ENCODE measurements around the gene SH2D6. TPM values are rescaled to one million over a fixed set of nuclear protein-coding genes. Genes with fewer than 3 reads are reported as not detected.

Gene SH2D6
- polyA plus RNA-seq, 2 of the 4 experiments (the other 2 are of a cell fraction): 1.4 to 1.8 TPM

DNA sequence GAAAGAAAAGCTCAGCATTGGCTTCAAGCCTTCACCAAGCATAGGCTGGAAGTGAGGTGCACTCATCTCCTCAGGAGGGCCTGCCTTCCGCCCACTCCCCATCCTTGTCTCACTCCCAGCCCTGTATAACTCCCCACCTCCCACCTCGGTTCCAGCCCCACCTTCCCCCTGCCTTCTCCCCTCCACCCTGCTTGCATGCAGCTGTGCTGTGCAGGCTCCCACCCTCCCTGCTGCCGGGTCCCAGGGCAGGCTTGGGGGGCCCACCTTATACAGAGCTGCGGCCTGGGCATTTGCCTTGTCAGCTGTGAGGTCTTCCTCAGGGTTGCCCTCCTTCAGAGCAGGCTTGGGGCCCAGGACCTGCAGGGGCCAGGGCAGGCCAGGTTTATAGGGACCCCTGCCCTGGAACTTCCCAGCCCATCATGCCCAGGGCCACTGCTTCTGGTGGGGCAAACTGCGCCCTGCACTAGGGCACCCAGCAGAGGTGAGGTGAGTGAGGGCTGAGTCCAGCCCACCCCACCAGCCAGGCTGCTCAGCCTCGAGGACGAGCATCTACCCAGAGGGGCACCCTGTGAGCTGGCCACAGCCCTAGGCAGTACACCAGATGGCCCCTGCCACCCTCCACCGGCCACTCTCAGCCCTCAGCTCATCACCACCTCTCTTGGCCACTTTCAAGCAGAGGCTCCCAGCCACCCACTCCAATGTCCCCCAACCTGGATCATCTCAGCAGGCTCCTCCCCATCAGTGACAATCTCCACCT, 19.9 kb upstream of the SH2D6 start:
- DNase-seq (ENCODE audit: low read depth in 1 of 2, low spot score in 1 of 2): no peak
- no peaks in the 10 kb centered on the region for H3K4me1 ChIP-seq
- no peak overlapping the region for H3K4me2 ChIP-seq
- 89% methylated on average over 5 of the region's 8 CpGs for WGBS (ENCODE audit: missing lambda C conversion rate)
- POLR2A ChIA-PET: interaction anchor here (0.5 to 1.5 kb wide), 2 partner anchors 44 to 140 kb away, joined by 3 read pairs; partner anchors contain the start of genes ELMOD3, MAT2A and RETSAT
- FAIRE-seq: no peak
- H3K27ac ChIP-seq: no peak overlapping the region
- TF ChIP-seq ZSCAN20 (CRISPR knock-in tag; IDR thresholded peaks at IDR 0.05): no peak
- no peak; a peak in 1 of 6 replicates for ATAC-seq
- H3K4me3 ChIP-seq: no peak overlapping the region
- H3K9me3 ChIP-seq: peaks cover 5% of the 10 kb centered on the region; the same call in 2 of the 3 replicates
- CTCF ChIA-PET: interaction anchor here (0.6 to 41.9 kb wide), 8 partner anchors 9 to 337 kb away, joined by 3 to 1185 read pairs (median 4); partner anchors contain the start of genes GGCX and MAT2A

DNA sequence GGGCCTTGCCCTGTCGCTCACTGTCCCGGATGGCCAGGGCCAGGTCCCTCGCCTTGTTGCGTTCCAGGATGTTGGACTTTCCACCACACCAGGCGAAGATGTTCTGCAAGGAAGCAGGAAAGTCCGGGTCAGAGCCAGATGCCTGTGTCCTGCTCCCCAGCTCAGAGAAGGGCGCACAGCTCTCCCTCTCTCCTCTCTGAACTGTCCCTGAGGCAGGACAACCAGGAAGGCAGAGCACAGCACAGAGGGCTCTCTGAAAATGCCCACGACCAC, 19.4 kb upstream of the SH2D6 start:
- no peak for ATAC-seq
- TF ChIP-seq PHF8 (IDR thresholded peaks at IDR 0.05; ENCODE audit: borderline replicate concordance, low read depth) (no peak), KDM1A (IDR thresholded peaks at IDR 0.05; ENCODE audit: low read depth) (no peak), HOXB13 (CRISPR knock-in tag; IDR thresholded peaks at IDR 0.05; ENCODE audit: low read depth) (no peak), NFE2L2 (conservative IDR thresholded peaks at IDR 0.05; ENCODE audit: low read length) (no peak), ZSCAN20 (CRISPR knock-in tag; IDR thresholded peaks at IDR 0.05) (no peak), TFCP2L1 (CRISPR knock-in tag; IDR thresholded peaks at IDR 0.05) (no peak)

DNA sequence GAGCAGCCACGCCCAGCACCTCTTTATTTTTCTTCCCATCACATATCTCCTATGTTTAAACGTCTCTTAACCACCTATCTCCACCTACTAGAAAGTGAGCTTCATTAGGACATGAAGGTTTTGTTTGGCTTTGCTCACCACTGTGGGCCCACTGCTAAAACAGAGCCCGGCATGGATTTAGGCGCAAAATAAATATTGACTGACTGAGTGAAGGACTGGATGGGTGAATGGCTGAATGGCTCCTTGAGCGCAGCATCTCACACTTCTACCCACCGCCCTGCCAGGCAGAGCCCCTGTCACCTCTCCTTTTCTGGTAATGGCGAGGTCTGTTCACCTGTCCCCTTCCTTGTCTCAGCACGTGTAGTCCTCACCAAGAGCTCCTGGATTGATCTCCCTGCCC, 18.5 kb upstream of the SH2D6 start:
- no peak overlapping the region for H3K4me3 ChIP-seq
- POLR2A ChIA-PET: interaction anchor here (0.6 kb wide), 1 partner anchor 19 kb away, joined by 3 read pairs; the partner anchor contains the start of gene SH2D6
- H3K4me1 ChIP-seq: no peaks in the 10 kb centered on the region
- DNase-seq (ENCODE audit: low read depth in 1 of 2, low spot score in 1 of 2): no peak
- CTCF ChIA-PET: interaction anchor here (0.7 to 41.9 kb wide), 9 partner anchors 8 to 237 kb away, joined by 3 to 1185 read pairs (median 5); partner anchors contain the start of genes ELMOD3, GGCX, MAT2A and RETSAT
- FAIRE-seq: no peak
- no peak overlapping the region for H3K4me2 ChIP-seq
- ATAC-seq: no peak
- H3K9me3 ChIP-seq: peaks cover 12% of the 10 kb centered on the region; the same call in 2 of the 3 replicates
- H3K27ac ChIP-seq: no peak overlapping the region
- TF ChIP-seq PHF8 (IDR thresholded peaks at IDR 0.05; ENCODE audit: borderline replicate concordance, low read depth) (no peak), EHF (CRISPR knock-in tag; IDR thresholded peaks at IDR 0.05) (no peak), RNF2 (IDR thresholded peaks at IDR 0.05; ENCODE audit: borderline replicate concordance, low read depth) (no peak), RAD21 (conservative IDR thresholded peaks at IDR 0.05 in 1 of 2, IDR thresholded peaks at IDR 0.05 in 1 of 2) (no peak), POLR2A (IDR thresholded peaks at IDR 0.05; ENCODE audit: low read length) (no peak), ZSCAN20 (CRISPR knock-in tag; IDR thresholded peaks at IDR 0.05) (no peak), SMC3 (IDR thresholded peaks at IDR 0.05) (no peak), ZFP36 (IDR thresholded peaks at IDR 0.05; ENCODE audit: borderline replicate concordance, partially characterized antibody) (no peak), HOXB13 (CRISPR knock-in tag; IDR thresholded peaks at IDR 0.05; ENCODE audit: low read depth) (no peak)
- TF ChIP-seq, protein P1, sequence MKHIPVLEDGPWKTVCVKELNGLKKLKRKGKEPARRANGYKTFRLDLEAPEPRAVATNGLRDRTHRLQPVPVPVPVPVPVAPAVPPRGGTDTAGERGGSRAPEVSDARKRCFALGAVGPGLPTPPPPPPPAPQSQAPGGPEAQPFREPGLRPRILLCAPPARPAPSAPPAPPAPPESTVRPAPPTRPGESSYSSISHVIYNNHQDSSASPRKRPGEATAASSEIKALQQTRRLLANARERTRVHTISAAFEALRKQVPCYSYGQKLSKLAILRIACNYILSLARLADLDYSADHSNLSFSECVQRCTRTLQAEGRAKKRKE (CRISPR knock-in tag; IDR thresholded peaks at IDR 0.05; ENCODE audit: low read depth): no peak
- TF ChIP-seq, protein P2, sequence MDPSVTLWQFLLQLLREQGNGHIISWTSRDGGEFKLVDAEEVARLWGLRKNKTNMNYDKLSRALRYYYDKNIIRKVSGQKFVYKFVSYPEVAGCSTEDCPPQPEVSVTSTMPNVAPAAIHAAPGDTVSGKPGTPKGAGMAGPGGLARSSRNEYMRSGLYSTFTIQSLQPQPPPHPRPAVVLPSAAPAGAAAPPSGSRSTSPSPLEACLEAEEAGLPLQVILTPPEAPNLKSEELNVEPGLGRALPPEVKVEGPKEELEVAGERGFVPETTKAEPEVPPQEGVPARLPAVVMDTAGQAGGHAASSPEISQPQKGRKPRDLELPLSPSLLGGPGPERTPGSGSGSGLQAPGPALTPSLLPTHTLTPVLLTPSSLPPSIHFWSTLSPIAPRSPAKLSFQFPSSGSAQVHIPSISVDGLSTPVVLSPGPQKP (IDR thresholded peaks at IDR 0.05; ENCODE audit: low read depth, low read length): no peak
- TF ChIP-seq, protein P3, sequence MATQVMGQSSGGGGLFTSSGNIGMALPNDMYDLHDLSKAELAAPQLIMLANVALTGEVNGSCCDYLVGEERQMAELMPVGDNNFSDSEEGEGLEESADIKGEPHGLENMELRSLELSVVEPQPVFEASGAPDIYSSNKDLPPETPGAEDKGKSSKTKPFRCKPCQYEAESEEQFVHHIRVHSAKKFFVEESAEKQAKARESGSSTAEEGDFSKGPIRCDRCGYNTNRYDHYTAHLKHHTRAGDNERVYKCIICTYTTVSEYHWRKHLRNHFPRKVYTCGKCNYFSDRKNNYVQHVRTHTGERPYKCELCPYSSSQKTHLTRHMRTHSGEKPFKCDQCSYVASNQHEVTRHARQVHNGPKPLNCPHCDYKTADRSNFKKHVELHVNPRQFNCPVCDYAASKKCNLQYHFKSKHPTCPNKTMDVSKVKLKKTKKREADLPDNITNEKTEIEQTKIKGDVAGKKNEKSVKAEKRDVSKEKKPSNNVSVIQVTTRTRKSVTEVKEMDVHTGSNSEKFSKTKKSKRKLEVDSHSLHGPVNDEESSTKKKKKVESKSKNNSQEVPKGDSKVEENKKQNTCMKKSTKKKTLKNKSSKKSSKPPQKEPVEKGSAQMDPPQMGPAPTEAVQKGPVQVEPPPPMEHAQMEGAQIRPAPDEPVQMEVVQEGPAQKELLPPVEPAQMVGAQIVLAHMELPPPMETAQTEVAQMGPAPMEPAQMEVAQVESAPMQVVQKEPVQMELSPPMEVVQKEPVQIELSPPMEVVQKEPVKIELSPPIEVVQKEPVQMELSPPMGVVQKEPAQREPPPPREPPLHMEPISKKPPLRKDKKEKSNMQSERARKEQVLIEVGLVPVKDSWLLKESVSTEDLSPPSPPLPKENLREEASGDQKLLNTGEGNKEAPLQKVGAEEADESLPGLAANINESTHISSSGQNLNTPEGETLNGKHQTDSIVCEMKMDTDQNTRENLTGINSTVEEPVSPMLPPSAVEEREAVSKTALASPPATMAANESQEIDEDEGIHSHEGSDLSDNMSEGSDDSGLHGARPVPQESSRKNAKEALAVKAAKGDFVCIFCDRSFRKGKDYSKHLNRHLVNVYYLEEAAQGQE (IDR thresholded peaks at IDR 0.05): no peak
- TF ChIP-seq, protein P4, sequence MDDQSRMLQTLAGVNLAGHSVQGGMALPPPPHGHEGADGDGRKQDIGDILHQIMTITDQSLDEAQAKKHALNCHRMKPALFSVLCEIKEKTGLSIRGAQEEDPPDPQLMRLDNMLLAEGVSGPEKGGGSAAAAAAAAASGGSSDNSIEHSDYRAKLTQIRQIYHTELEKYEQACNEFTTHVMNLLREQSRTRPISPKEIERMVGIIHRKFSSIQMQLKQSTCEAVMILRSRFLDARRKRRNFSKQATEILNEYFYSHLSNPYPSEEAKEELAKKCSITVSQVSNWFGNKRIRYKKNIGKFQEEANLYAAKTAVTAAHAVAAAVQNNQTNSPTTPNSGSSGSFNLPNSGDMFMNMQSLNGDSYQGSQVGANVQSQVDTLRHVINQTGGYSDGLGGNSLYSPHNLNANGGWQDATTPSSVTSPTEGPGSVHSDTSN (IDR thresholded peaks at IDR 0.05): no peak
- TF ChIP-seq, protein P5, sequence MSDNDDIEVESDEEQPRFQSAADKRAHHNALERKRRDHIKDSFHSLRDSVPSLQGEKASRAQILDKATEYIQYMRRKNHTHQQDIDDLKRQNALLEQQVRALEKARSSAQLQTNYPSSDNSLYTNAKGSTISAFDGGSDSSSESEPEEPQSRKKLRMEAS (IDR thresholded peaks at IDR 0.05): no peak
- WGBS (ENCODE audit: missing lambda C conversion rate): 85% methylated on average over 8 of the region's 8 CpGs

More for the DNA sequence above, 19.4 kb upstream of the SH2D6 start:
- ChIA-PET POLR2A (interaction anchor here (1.5 kb wide), 1 partner anchor 140 kb away, joined by 3 read pairs; the partner anchor contains the start of gene MAT2A), CTCF (interaction anchor here (1.2 to 41.9 kb wide), 7 partner anchors 9 to 238 kb away, joined by 3 to 1185 read pairs (median 5); partner anchors contain the start of genes GGCX and MAT2A)
- no peak for FAIRE-seq
- Histone ChIP-seq H3K4me1 (no peaks in the 10 kb centered on the region), H3K4me3 (no peak overlapping the region), H3K4me2 (no peak overlapping the region), H3K9me3 (peaks cover 10% of the 10 kb centered on the region; the same call in 2 of the 3 replicates), H3K27ac (no peak overlapping the region)
- no peak for DNase-seq (ENCODE audit: low read depth in 1 of 2, low spot score in 1 of 2)
- WGBS (ENCODE audit: missing lambda C conversion rate): 85% methylated on average over 8 of the region's 8 CpGs
